ENCODE measurements around the gene GALNT15.

The GALNT15 gene

GRCh38 chr3:16231983-16232382, 57.5 kb downstream of the GALNT15 start:
- H2AFZ ChIP-seq (ENCODE audit: low read depth, low read length) = no peak overlapping the region
- H3K9me3 ChIP-seq (ENCODE audit: insufficient read depth, low read length, severe bottlenecking) = no peaks in the 10 kb centered on the region
- no peak overlapping the region for H3K4me3 ChIP-seq (ENCODE audit: low read depth in 1 of 2, low read length in 2 of 2)
- no peaks in the 10 kb centered on the region for H3K27me3 ChIP-seq (ENCODE audit: insufficient read depth, low read length, poor library complexity)
- no peak for ATAC-seq (ENCODE audit: insufficient read depth, low read depth)
- H3K4me2 ChIP-seq (ENCODE audit: insufficient read depth, low read length) = no peak overlapping the region
- no peaks in the 10 kb centered on the region for H3K79me2 ChIP-seq (ENCODE audit: insufficient read depth, low read length)
- H3K36me3 ChIP-seq (ENCODE audit: insufficient read depth, low read length) = no peaks in the 10 kb centered on the region
- no peak for TF ChIP-seq EZH2 (IDR thresholded peaks at IDR 0.05; ENCODE audit: borderline replicate concordance, low read depth, low read length, severe bottlenecking)
- no peak for TF ChIP-seq CTCF (IDR thresholded peaks at IDR 0.05; ENCODE audit: borderline replicate concordance, extremely low read depth, low read length, poor library complexity, severe bottlenecking)
- no peaks in the 10 kb centered on the region for H4K20me1 ChIP-seq (ENCODE audit: insufficient read depth, low read length)
- no peak overlapping the region for H3K27ac ChIP-seq (ENCODE audit: low read length)
- H3K4me1 ChIP-seq (ENCODE audit: insufficient read depth, low read length) = no peaks in the 10 kb centered on the region
- no peak for DNase-seq
- no peak overlapping the region for H3K9ac ChIP-seq (ENCODE audit: low read depth, low read length)

- TF ChIP-seq CTCF (IDR thresholded peaks at IDR 0.05; ENCODE audit: borderline replicate concordance, extremely low read depth, low read length, poor library complexity, severe bottlenecking) = no peak
- TF ChIP-seq EZH2 (IDR thresholded peaks at IDR 0.05; ENCODE audit: borderline replicate concordance, low read depth, low read length, severe bottlenecking) = no peak
Measured at GRCh38 chr3:16233806-16234205, 59.3 kb downstream of the GALNT15 start.

DNA sequence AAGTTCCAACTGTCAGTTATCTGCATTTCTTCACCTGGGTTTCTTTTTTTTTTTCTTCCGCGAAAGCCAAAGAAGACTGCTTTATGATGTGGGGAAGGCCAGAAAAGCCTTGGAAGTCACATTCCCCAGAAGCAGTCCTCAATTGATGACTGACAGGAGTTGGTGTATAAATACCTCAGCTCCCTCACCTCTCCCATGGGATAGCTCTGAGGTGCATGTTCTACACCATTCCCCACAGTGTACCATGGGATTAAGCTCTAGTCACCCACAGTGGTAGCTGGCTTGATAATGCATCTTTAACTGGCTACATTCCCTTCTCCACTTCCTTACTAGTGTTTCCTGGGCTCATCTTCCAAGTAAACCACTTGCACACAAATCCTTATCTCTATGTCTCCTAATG, 59.8 kb downstream of the GALNT15 start:
- TF ChIP-seq EZH2 (IDR thresholded peaks at IDR 0.05; ENCODE audit: borderline replicate concordance, low read depth, low read length, severe bottlenecking) = no peak
- no peak for TF ChIP-seq CTCF (IDR thresholded peaks at IDR 0.05; ENCODE audit: borderline replicate concordance, extremely low read depth, low read length, poor library complexity, severe bottlenecking)
- Histone ChIP-seq H3K79me2 (ENCODE audit: insufficient read depth, low read length) (no peaks in the 10 kb centered on the region), H3K4me2 (ENCODE audit: insufficient read depth, low read length) (no peak overlapping the region), H3K36me3 (ENCODE audit: insufficient read depth, low read length) (no peaks in the 10 kb centered on the region), H3K4me3 (ENCODE audit: low read depth in 1 of 2, low read length in 2 of 2) (no peak overlapping the region), H2AFZ (ENCODE audit: low read depth, low read length) (no peak overlapping the region), H3K4me1 (ENCODE audit: insufficient read depth, low read length) (no peaks in the 10 kb centered on the region), H4K20me1 (ENCODE audit: insufficient read depth, low read length) (no peaks in the 10 kb centered on the region), H3K9me3 (ENCODE audit: insufficient read depth, low read length, severe bottlenecking) (no peaks in the 10 kb centered on the region), H3K9ac (ENCODE audit: low read depth, low read length) (no peak overlapping the region), H3K27ac (ENCODE audit: low read length) (no peak overlapping the region), H3K27me3 (ENCODE audit: insufficient read depth, low read length, poor library complexity) (no peaks in the 10 kb centered on the region)
- ATAC-seq (ENCODE audit: insufficient read depth, low read depth) (no peak), DNase-seq (no peak)

More at GRCh38 chr3:16233806-16234205, 59.3 kb downstream of the GALNT15 start:
- no peak overlapping the region for H2AFZ ChIP-seq (ENCODE audit: low read depth, low read length)
- no peaks in the 10 kb centered on the region for H3K9me3 ChIP-seq (ENCODE audit: insufficient read depth, low read length, severe bottlenecking)
- no peaks in the 10 kb centered on the region for H3K27me3 ChIP-seq (ENCODE audit: insufficient read depth, low read length, poor library complexity)
- no peak overlapping the region for H3K9ac ChIP-seq (ENCODE audit: low read depth, low read length)
- no peak overlapping the region for H3K4me3 ChIP-seq (ENCODE audit: low read depth in 1 of 2, low read length in 2 of 2)
- ATAC-seq (ENCODE audit: insufficient read depth, low read depth) = no peak
- H3K27ac ChIP-seq (ENCODE audit: low read length) = no peak overlapping the region
- DNase-seq = no peak
- no peaks in the 10 kb centered on the region for H3K79me2 ChIP-seq (ENCODE audit: insufficient read depth, low read length)
- no peak overlapping the region for H3K4me2 ChIP-seq (ENCODE audit: insufficient read depth, low read length)
- H3K36me3 ChIP-seq (ENCODE audit: insufficient read depth, low read length) = no peaks in the 10 kb centered on the region
- no peaks in the 10 kb centered on the region for H3K4me1 ChIP-seq (ENCODE audit: insufficient read depth, low read length)
- H4K20me1 ChIP-seq (ENCODE audit: insufficient read depth, low read length) = no peaks in the 10 kb centered on the region
